KOPT-K1 (cell line): ENCODE results near the gene STK17B.

Experiments
- H3K27ac ChIP-seq: fragments of 200-600 bp; sonication (generic); 2 replicates; pipeline ENCODE4 v1.5.1; 2016; ENCODE audit warnings: antibody characterized with exemption, mild to moderate bottlenecking, low read depth, low read length; ENCODE audit not compliant: poor library complexity, severe bottlenecking
- H3K36me3 ChIP-seq: fragments of 200-600 bp; sonication (generic); 2 replicates; pipeline ENCODE4 v1.5.1; 2017; ENCODE audit warnings: antibody characterized with exemption, mild to moderate bottlenecking, low read length, moderate library complexity; ENCODE audit not compliant: insufficient read depth
- H3K9me3 ChIP-seq: fragments of 200-600 bp; sonication (generic); 2 replicates; pipeline ENCODE4 v1.5.1; 2017; ENCODE audit warnings: antibody characterized with exemption, low read length, mild to moderate bottlenecking; ENCODE audit not compliant: insufficient read depth, poor library complexity, severe bottlenecking

Gene STK17B

DNA sequence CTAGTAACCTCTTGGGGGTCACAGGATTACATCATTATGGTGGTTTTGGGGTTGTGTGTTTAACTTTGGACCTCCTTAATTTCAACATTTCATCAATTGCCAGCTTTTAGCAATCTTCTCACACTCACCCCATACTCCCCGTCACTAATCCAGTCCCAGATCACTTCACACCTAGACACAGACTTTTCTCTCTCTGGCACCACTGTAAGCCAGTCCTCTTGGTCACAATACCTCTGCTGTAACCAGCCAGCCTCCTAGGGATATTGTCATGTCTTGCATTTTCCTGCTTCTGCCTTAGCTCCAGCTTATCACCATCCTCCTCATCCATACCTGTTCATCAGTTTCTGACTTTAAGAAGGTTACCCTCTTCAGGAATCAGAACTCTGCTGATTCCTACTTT is 1.6 kb upstream of the STK17B start:
- H3K36me3 ChIP-seq: peaks cover 23% of the 10 kb centered on the region
- no peaks in the 10 kb centered on the region for H3K9me3 ChIP-seq
- peak overlapping the region; percentile 97 for H3K27ac ChIP-seq

DNA sequence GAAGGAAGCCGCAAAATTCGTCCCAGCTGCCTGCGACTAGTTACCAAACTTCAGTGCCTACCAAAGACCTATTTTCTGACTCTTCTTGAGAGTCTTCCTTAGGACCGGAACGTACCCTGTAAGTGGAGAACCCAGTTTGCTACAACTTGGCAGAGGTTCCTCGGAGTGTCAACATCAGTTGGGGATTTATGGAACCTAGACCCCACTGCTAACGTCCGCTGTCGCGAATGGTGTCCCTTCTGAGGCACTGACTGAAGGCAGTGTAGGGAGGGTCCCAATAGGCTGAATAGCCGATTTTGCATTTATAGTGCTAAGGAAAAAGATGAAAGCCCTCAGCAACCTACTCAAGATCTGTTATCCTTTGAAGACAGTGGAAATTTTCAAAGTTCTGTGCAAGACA is 568 bp upstream of the STK17B start:
- no peaks in the 10 kb centered on the region for H3K9me3 ChIP-seq
- peak overlapping the region; percentile 97 for H3K27ac ChIP-seq
- H3K36me3 ChIP-seq: peaks cover 32% of the 10 kb centered on the region

DNA sequence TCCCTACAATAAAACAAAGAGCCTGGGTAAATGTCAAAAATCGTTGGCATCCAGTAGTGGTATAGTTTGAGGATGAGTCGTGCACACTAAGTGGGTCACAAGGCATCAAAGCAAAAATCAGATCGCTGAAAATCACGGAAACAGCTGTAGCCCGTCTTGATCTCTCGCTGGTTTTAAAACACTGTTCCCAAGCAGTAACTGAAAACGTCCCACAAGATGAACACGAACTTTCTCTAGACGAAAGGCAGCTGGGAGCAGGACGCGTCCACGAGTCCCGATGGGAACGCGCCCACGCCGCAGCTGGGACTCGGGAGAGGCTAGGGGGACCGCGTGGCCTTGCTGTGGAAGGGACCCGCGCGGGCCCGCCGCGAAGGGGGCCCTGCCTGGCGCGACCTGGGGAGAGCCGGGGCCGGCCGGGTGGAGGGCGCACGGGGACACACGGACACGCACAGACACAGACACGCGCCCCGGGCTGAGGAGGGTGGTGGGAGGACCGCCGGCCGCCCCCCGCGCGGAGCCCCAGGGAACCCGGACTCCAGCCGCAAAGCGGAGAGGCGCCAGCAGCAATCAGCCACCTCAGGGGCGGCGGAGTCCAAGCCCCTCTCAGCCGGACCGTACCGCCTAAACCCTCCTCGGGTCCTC is 651 bp downstream of the STK17B start:
- Histone ChIP-seq H3K36me3 (peaks cover 42% of the 10 kb centered on the region), H3K9me3 (no peaks in the 10 kb centered on the region), H3K27ac (peak overlapping the region; percentile 96)

DNA sequence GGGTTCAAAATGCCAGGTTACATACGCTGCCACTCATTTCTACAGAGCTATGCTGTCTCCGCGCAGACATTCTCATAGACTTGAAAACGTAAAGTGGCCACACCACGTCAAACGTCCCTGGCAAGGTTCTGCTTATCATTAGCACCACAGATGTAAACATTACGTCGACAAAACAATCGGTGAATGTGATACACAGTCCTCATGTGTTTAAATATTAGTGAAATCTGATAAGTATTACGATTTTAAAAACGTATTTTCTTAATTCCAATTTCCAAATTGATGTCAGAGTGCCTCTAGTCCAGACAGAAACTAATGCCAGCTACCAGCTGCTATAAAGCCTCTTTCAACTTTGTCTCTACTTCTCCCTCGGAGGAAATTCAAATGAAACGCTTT is 1.2 kb downstream of the STK17B start:
- H3K36me3 ChIP-seq: peaks cover 47% of the 10 kb centered on the region
- peak overlapping the region; percentile 96 for H3K27ac ChIP-seq
- H3K9me3 ChIP-seq: no peaks in the 10 kb centered on the region

DNA sequence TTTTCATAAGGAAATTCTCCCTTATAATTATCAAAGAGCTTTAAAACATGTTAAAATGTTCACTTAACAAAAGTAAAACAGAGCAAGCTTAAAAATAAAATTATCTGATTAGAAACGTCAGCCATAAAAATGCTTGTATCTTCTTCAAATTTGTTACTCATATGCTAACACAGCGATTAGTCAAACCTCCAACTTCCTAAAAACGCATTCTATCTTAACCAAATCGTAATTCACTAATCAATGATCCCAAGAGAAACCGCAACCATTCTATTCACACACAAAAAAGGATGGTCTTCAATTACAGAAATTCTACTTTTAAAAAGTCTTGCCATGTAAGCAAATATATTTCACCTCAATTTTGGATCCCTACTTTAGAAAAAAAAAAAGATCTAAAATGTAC is 1.9 kb downstream of the STK17B start:
- Histone ChIP-seq H3K36me3 (peaks cover 53% of the 10 kb centered on the region), H3K27ac (peak overlapping the region; percentile 96), H3K9me3 (no peaks in the 10 kb centered on the region)

DNA sequence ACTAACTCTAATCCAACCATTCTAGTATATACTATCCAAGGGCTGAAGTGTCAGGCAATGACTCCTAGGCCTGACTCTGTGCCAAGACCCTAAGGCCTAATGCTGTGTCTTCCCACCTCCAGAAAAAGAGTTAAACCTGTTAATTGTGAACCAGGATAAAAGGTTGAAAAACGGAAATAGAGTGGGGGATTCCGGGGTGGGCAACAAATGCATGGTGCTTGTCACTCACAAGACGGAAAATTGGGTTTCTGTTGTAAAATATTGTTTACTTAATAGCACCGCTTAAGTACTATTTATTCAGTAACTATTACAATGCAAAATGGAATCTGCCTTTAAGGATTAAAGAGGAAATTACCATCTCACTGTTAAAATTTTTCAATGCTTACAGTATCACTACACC is 3.2 kb downstream of the STK17B start:
- H3K27ac ChIP-seq: peak overlapping the region; percentile 96
- no peaks in the 10 kb centered on the region for H3K9me3 ChIP-seq
- peaks cover 65% of the 10 kb centered on the region for H3K36me3 ChIP-seq

DNA sequence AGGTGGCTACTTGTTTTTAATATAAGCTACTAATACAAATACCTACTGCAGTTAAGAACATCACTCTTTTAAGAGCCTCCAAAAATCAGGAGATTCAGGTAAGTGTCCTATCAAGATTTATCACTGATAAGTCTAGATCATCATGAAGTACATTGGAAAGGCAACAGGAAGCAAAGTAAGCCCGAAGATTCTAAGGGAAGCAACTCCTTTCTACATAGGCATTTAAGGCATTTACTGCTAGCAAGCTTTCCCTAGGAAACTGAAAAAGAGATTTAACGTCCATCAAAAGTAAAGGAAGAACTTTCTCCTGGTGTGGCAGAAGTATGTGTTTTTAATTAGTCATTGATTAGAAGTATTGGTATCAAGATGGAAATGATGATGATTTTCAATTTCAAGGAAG is 3.7 kb downstream of the STK17B start:
- no peaks in the 10 kb centered on the region for H3K9me3 ChIP-seq
- H3K27ac ChIP-seq: peak overlapping the region; percentile 96
- peaks cover 70% of the 10 kb centered on the region for H3K36me3 ChIP-seq

DNA sequence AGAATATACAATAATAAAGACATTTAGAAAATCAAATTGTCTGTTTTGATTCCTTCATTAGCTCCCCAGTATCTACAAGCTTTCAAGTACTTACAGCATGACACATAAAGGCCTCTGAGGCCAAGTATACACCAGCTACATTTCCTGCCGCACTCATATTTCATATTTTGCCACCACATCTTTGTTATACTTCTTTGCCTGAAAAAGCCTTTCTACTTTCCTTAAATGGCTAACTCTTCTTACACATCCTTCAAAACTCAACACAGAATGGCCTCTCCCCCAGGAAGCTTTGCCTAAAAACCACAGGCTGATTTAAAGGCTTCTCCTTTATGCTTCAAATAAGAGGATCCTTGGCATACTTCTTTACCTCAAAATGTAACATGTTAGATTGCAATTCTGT is 4.5 kb downstream of the STK17B start:
- peak overlapping the region; percentile 96 for H3K27ac ChIP-seq
- H3K9me3 ChIP-seq: no peaks in the 10 kb centered on the region
- peaks cover 78% of the 10 kb centered on the region for H3K36me3 ChIP-seq

DNA sequence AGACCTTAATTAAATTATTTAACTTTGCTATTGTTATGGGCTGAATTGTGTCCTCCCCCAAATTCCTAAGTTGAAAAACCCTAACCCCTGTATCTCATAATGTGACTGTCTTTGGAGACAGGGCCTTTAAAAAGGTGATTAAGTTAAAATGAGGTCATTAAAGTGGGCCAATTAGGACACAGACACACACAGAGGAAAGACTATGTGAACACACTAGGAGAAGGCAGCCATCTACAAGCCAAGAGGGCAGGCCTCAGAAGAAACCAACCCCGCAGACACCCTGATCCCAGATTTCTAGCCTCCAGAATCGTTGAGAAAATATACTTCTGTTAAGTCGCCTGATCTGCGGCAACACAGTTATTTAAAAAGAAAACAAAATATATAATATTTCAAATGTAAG is 6.4 kb downstream of the STK17B start:
- H3K9me3 ChIP-seq: no peaks in the 10 kb centered on the region
- H3K27ac ChIP-seq: no peak overlapping the region
- H3K36me3 ChIP-seq: peaks cover 89% of the 10 kb centered on the region

DNA sequence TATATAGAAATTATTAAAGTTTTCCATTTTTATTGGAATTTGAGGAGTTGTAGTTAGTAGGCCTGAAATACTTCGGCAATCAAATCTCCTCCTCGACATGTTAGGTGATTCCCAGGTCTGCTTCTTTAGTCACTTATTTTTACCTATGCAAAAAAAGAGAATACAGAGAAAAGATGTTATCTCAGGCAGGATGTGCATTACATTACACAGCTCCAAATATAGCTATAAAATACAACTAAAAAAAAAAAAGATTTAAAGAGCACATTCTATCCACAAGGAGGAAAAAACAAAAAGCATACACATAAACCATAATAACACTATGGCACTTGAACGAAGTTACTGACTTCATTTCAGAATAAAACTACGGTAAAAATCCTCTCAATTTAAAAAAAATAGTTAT is 8.1 kb downstream of the STK17B start:
- H3K36me3 ChIP-seq: peaks cover 92% of the 10 kb centered on the region
- H3K27ac ChIP-seq: peak overlapping the region; percentile 32
- H3K9me3 ChIP-seq: no peaks in the 10 kb centered on the region

DNA sequence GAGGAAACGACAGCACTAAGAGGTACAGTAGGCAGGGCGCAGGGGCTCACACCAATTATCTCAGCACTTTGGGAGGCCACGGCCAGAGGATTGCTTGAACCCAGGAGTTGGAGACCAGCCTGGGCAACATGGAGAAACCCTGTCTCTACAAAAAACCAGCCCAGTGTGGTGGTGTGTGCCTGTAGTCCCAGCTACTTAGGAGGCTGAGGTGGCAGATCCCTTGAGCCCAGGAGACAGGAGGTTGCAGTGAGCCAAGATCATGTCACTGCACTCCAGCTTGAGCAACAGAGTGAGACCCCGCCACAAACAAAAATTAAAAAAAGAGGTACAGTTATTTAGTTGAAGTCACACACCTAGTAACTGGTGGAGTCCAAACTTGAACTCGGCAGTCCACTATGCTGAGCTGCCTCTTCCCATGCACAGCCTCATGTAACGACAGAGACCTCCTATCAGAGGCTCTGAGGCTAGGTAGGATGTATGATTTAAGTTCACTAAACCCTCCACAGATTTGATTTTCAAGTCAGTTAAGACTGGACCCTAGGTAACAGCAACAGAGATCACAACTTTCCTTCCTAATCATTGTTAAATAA is 8.7 kb downstream of the STK17B start:
- H3K27ac ChIP-seq: peak overlapping the region; percentile 32
- peaks cover 92% of the 10 kb centered on the region for H3K36me3 ChIP-seq
- no peaks in the 10 kb centered on the region for H3K9me3 ChIP-seq

DNA sequence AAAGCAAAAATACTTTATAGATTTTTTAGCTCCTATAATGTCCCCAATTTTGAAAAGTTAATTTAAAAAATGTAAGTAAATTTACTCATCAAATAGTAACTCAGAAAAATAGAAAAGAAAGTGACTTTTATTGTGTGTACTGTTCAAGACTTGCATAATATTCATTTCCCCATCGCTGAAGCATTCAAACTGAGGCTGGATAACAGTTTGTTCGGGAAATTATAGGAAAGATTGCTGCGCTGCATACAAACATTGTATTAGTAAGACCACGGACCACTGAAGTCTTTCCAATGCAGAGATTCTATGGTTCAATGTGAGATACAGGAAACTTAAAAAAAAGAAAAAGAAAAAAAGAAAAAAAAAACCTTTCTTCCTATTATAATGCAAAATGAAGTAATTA is 10.4 kb downstream of the STK17B start:
- H3K36me3 ChIP-seq: peaks cover 95% of the 10 kb centered on the region
- H3K27ac ChIP-seq: peak overlapping the region; percentile 29
- no peaks in the 10 kb centered on the region for H3K9me3 ChIP-seq

DNA sequence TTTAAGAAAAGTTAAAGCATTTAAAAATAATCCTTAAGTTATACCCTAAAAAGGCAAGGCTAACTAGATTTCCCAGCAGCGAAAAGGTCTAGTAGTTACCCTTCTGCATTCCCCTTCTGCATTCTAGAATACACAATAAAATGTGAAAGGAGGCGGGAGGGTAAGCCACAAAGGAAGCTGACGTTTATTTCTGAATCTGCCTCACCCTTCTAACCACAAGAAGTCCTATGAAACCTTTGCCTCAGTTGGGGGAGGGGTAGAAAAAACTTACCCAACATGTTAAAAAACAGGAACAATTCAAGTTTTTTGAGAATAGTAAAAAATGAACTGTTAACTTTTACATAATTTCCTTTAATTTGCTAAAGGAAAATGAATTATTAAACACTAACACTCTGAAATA is 11.3 kb downstream of the STK17B start:
- Histone ChIP-seq H3K9me3 (no peaks in the 10 kb centered on the region), H3K27ac (peak overlapping the region; percentile 29), H3K36me3 (peaks cover 95% of the 10 kb centered on the region)

DNA sequence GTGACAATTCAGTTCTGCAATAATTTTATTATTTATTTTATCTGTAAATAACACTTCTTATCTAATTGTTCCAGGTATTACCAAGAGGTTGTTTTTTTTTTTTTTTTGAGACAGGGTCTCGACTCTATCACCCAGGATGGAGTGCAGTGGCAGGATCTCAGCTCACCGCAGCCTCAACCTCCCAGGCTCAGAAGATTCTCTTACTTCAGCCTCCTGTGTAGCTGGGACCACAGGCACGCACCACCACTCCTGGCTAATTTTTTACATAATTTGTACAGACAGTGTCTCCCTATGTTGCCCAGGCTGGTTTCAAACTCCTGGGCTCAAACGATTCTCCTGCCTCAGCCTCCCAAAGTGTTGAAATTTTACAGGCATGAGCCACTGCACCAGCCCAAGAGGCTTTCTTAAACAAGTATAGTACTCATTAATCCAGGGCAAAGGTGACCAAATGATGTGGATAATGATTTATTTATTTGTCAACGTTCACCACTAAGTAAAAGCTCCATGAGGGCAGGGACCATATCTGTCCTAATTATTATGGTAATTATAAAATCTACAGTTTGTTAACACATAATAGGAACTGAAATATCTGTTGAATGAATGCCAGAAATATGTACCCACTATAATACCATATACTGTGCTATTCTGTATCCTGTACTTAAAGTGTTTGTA is 12.0 kb downstream of the STK17B start:
- Histone ChIP-seq H3K9me3 (no peaks in the 10 kb centered on the region), H3K27ac (peak overlapping the region; percentile 45), H3K36me3 (peaks cover 95% of the 10 kb centered on the region)

DNA sequence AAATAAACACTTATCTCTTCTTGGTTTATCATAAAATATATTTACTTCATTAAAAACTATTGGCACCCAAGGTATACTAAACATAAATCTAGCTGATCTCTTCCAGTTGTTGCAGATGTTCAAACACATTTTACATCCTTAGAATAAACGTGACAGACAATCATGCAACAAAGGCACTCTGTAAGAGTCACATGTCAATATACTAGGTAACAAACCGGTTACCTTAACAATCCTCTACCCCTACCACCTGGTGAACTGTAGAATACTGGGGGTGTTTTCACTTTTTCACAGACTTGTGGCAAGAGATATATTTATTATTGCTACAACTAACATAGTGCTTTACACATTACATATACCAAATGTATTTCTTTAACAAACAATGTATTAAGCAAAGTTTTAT is 15.8 kb downstream of the STK17B start:
- no peaks in the 10 kb centered on the region for H3K9me3 ChIP-seq
- no peak overlapping the region for H3K27ac ChIP-seq
- H3K36me3 ChIP-seq: peaks cover 98% of the 10 kb centered on the region

DNA sequence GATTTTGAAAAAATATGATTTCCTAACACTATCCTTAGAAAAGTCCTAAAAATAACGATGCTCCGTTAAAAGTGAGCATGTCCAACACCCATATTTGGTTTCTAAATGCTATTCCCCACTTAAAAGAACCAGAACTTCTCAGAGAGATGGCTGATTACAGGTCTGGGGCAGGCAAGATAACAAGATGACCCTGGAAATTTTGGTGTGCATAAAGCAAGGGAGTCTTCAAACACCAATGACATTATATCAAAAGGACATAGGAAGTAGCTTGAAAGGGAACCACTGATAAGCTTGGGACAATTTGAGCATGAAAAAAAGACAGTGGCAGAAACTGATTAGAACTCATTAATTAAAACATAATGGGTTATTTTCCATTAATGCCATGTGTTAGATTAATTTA is 17.9 kb downstream of the STK17B start:
- H3K9me3 ChIP-seq: no peaks in the 10 kb centered on the region
- H3K27ac ChIP-seq: no peak overlapping the region
- H3K36me3 ChIP-seq: peaks cover 100% of the 10 kb centered on the region
